ENCODE data around the gene PTGES2. TPM values are rescaled to one million over a fixed set of nuclear protein-coding genes. Genes with fewer than 3 reads are reported as not detected.

The PTGES2 gene
- total and polyA plus RNA-seq, 9 of the 15 experiments (the other 6 are each of a cell fraction or from before 2014, with no cell fraction given), result 2.4 to 196 (median 90.1) TPM

DNA sequence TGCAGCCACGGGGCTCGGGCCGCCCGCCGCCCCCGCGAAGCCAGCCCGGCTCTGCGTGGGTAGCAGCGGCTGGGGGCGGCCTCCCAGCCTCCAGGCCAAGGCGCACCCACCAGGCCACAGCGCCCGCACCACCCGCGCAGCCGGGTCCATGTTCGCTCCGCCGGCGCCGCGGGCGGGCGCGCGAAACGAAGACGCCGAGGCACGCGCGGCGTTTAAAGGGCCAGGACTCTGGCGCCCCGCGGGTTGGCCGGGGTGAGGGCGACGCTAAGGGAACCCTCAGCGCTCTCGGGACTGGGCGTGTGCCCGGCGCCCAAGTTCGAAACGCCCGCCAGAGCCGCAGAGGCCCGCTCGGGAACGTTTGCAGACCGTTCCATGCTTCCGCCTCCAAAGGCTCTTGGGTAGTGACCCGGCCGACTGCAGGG, at the start of gene PTGES2 (continued):
- TF ChIP-seq, protein P1, sequence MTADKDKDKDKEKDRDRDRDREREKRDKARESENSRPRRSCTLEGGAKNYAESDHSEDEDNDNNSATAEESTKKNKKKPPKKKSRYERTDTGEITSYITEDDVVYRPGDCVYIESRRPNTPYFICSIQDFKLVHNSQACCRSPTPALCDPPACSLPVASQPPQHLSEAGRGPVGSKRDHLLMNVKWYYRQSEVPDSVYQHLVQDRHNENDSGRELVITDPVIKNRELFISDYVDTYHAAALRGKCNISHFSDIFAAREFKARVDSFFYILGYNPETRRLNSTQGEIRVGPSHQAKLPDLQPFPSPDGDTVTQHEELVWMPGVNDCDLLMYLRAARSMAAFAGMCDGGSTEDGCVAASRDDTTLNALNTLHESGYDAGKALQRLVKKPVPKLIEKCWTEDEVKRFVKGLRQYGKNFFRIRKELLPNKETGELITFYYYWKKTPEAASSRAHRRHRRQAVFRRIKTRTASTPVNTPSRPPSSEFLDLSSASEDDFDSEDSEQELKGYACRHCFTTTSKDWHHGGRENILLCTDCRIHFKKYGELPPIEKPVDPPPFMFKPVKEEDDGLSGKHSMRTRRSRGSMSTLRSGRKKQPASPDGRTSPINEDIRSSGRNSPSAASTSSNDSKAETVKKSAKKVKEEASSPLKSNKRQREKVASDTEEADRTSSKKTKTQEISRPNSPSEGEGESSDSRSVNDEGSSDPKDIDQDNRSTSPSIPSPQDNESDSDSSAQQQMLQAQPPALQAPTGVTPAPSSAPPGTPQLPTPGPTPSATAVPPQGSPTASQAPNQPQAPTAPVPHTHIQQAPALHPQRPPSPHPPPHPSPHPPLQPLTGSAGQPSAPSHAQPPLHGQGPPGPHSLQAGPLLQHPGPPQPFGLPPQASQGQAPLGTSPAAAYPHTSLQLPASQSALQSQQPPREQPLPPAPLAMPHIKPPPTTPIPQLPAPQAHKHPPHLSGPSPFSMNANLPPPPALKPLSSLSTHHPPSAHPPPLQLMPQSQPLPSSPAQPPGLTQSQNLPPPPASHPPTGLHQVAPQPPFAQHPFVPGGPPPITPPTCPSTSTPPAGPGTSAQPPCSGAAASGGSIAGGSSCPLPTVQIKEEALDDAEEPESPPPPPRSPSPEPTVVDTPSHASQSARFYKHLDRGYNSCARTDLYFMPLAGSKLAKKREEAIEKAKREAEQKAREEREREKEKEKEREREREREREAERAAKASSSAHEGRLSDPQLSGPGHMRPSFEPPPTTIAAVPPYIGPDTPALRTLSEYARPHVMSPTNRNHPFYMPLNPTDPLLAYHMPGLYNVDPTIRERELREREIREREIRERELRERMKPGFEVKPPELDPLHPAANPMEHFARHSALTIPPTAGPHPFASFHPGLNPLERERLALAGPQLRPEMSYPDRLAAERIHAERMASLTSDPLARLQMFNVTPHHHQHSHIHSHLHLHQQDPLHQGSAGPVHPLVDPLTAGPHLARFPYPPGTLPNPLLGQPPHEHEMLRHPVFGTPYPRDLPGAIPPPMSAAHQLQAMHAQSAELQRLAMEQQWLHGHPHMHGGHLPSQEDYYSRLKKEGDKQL (CRISPR knock-in tag; IDR thresholded peaks at IDR 0.05; ENCODE audit: borderline replicate concordance), result no peak
- TF ChIP-seq TFAM (CRISPR knock-in tag; conservative IDR thresholded peaks at IDR 0.05) (no peak), KDM5B (IDR thresholded peaks at IDR 0.05; ENCODE audit: insufficient replicate concordance, low read depth, low read length) (peak; percentile 56), POLR2B (IDR thresholded peaks at IDR 0.05; ENCODE audit: low read depth, partially characterized antibody) (no peak), CREM (IDR thresholded peaks at IDR 0.05; ENCODE audit: low read depth) (peak; percentile 70), CEBPB (tag; IDR thresholded peaks at IDR 0.05) (no peak), MCM5 (IDR thresholded peaks at IDR 0.05; ENCODE audit: low read depth) (no peak), NUFIP1 (IDR thresholded peaks at IDR 0.05; ENCODE audit: partially characterized antibody) (no peak), DNMT1 (IDR thresholded peaks at IDR 0.05) (no peak), NELFE (IDR thresholded peaks at IDR 0.05; ENCODE audit: insufficient read depth, insufficient read length) (no peak), SMAD2 (IDR thresholded peaks at IDR 0.05; ENCODE audit: low read depth, low read length) (no peak), RBM22 (IDR thresholded peaks at IDR 0.05; ENCODE audit: low read depth, low read length, poor library complexity, severe bottlenecking) (peak; percentile 30)
- TF ChIP-seq, protein P2, sequence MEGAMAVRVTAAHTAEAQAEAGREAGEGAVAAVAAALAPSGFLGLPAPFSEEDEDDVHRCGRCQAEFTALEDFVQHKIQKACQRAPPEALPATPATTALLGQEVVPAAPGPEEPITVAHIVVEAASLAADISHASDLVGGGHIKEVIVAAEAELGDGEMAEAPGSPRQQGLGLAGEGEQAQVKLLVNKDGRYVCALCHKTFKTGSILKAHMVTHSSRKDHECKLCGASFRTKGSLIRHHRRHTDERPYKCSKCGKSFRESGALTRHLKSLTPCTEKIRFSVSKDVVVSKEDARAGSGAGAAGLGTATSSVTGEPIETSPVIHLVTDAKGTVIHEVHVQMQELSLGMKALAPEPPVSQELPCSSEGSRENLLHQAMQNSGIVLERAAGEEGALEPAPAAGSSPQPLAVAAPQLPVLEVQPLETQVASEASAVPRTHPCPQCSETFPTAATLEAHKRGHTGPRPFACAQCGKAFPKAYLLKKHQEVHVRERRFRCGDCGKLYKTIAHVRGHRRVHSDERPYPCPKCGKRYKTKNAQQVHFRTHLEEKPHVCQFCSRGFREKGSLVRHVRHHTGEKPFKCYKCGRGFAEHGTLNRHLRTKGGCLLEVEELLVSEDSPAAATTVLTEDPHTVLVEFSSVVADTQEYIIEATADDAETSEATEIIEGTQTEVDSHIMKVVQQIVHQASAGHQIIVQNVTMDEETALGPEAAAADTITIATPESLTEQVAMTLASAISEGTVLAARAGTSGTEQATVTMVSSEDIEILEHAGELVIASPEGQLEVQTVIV (CRISPR knock-in tag; IDR thresholded peaks at IDR 0.05; ENCODE audit: borderline replicate concordance), result no peak
- TF ChIP-seq, protein P3, sequence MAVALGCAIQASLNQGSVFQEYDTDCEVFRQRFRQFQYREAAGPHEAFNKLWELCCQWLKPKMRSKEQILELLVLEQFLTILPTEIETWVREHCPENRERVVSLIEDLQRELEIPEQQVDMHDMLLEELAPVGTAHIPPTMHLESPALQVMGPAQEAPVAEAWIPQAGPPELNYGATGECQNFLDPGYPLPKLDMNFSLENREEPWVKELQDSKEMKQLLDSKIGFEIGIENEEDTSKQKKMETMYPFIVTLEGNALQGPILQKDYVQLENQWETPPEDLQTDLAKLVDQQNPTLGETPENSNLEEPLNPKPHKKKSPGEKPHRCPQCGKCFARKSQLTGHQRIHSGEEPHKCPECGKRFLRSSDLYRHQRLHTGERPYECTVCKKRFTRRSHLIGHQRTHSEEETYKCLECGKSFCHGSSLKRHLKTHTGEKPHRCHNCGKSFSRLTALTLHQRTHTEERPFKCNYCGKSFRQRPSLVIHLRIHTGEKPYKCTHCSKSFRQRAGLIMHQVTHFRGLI (CRISPR knock-in tag; IDR thresholded peaks at IDR 0.05), result no peak
- TF ChIP-seq, protein P4, sequence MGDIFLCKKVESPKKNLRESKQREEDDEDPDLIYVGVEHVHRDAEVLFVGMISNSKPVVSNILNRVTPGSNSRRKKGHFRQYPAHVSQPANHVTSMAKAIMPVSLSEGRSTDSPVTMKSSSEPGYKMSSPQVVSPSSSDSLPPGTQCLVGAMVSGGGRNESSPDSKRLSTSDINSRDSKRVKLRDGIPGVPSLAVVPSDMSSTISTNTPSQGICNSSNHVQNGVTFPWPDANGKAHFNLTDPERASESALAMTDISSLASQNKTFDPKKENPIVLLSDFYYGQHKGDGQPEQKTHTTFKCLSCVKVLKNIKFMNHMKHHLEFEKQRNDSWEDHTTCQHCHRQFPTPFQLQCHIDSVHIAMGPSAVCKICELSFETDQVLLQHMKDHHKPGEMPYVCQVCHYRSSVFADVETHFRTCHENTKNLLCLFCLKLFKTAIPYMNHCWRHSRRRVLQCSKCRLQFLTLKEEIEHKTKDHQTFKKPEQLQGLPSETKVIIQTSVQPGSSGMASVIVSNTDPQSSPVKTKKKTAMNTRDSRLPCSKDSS (IDR thresholded peaks at IDR 0.05; ENCODE audit: low read depth, partially characterized antibody), result no peak
- TF ChIP-seq, protein P5, sequence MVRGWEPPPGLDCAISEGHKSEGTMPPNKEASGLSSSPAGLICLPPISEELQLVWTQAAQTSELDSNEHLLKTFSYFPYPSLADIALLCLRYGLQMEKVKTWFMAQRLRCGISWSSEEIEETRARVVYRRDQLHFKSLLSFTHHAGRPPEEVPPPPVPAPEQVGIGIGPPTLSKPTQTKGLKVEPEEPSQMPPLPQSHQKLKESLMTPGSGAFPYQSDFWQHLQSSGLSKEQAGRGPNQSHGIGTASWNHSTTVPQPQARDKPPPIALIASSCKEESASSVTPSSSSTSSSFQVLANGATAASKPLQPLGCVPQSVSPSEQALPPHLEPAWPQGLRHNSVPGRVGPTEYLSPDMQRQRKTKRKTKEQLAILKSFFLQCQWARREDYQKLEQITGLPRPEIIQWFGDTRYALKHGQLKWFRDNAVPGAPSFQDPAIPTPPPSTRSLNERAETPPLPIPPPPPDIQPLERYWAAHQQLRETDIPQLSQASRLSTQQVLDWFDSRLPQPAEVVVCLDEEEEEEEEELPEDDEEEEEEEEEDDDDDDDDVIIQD (CRISPR knock-in tag; IDR thresholded peaks at IDR 0.05), result 0 out of 2 replicates have a peak, but pooled peaks have one; percentile 49
